Body of pancreas (tissue), 4 donors: Measurements from ENCODE around the gene CLEC16A.

Experiments
- POLR2A ChIP-seq, 3 donors: fragments of 450-650 bp; IDR thresholded peaks; one replicate each; pipeline ENCODE4 v1.6.1; 2016; ENCODE audit warnings: antibody characterized with exemption in 3 of 3, mild to moderate bottlenecking in 2 of 3
- TF ChIP-seq, protein P1 (sequence below), 7 experiments: fragments of 450-650 bp in 4 of 7; fragments of 200-600 bp in 3 of 7; sonication (generic) in 3 of 7; IDR thresholded peaks; one replicate each; pipeline ENCODE4 v1.5.1; 2016 to 2019; ENCODE audit warnings: antibody characterized with exemption in 7 of 7

DNA sequence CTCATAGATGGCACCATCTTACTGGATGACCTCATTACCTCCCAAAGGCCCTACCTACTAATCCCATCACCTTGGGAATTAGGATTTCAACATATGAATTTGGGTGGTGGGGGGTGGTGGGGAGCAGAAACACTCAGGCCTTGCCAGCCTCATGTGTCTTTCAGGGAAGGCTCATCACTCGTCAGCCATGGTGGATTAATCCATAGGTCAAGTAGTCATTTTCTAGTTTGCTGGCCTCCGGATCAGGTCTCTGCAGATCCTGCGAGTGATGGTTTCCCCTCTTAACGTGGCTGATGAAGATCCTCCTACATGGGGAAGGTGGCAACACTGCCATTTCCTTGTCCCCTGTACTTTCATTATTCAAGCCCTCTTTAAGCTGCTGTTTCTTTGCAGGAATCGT is 101.1 kb downstream of the CLEC16A start:
- TF ChIP-seq, protein P1, sequence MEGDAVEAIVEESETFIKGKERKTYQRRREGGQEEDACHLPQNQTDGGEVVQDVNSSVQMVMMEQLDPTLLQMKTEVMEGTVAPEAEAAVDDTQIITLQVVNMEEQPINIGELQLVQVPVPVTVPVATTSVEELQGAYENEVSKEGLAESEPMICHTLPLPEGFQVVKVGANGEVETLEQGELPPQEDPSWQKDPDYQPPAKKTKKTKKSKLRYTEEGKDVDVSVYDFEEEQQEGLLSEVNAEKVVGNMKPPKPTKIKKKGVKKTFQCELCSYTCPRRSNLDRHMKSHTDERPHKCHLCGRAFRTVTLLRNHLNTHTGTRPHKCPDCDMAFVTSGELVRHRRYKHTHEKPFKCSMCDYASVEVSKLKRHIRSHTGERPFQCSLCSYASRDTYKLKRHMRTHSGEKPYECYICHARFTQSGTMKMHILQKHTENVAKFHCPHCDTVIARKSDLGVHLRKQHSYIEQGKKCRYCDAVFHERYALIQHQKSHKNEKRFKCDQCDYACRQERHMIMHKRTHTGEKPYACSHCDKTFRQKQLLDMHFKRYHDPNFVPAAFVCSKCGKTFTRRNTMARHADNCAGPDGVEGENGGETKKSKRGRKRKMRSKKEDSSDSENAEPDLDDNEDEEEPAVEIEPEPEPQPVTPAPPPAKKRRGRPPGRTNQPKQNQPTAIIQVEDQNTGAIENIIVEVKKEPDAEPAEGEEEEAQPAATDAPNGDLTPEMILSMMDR (IDR thresholded peaks at IDR 0.05), result no peak
- TF ChIP-seq POLR2A (IDR thresholded peaks at IDR 0.05), result no peak
